NCI-H69 (cell line): ENCODE measurements around the gene HSD17B2.
"Not testable (repeated sequence)": the region's sequence is repeated elsewhere in the genome, so short reads cannot be mapped to it uniquely, and the experiment has no call there.

ENCODE experiments used
- DNase-seq: peaks from one replicate; lab custom pipeline; 2025; lab: John Stamatoyannopoulos, UW

The HSD17B2 gene

GRCh38 chr16:82034981-82035612 is at the start of gene HSD17B2:
Gene HSD17B2 (plus strand): TSS chr16:82035253. CDS start chr16:82035425, 172 bp downstream.
- DNase-seq: peak; percentile 61

GRCh38 chr16:81987121-81987520 is 47.9 kb upstream of the HSD17B2 start:
- peak; percentile 16 for DNase-seq

GRCh38 chr16:81987706-81988105 is 47.3 kb upstream of the HSD17B2 start:
- DNase-seq: no peak

GRCh38 chr16:81992859-81993258 is 42.2 kb upstream of the HSD17B2 start:
- no peak for DNase-seq

GRCh38 chr16:81994485-81994884 is 40.6 kb upstream of the HSD17B2 start:
- DNase-seq: peak; percentile 5

- no peak for DNase-seq
These were observed 39.4 kb upstream of the HSD17B2 start for GRCh38 chr16:81995651-81996050.

- DNase-seq: peak; percentile 2
These were observed 38.2 kb upstream of the HSD17B2 start for GRCh38 chr16:81996664-81997509.

GRCh38 chr16:81997738-81998137 is 37.3 kb upstream of the HSD17B2 start:
- no peak for DNase-seq

GRCh38 chr16:82002831-82003230 is 32.2 kb upstream of the HSD17B2 start:
- no peak for DNase-seq

GRCh38 chr16:82004601-82005000 is 30.5 kb upstream of the HSD17B2 start:
- DNase-seq: no peak

GRCh38 chr16:82005027-82005830 is 29.8 kb upstream of the HSD17B2 start:
- peak; percentile 4 for DNase-seq

- DNase-seq: no peak
These were observed 29.0 kb upstream of the HSD17B2 start for GRCh38 chr16:82006036-82006435.

GRCh38 chr16:82007189-82007588 is 27.9 kb upstream of the HSD17B2 start:
- no peak for DNase-seq

GRCh38 chr16:82008957-82009592 is 26.0 kb upstream of the HSD17B2 start:
- no peak for DNase-seq

- DNase-seq: not testable (repeated sequence)
These were observed 25.3 kb upstream of the HSD17B2 start for GRCh38 chr16:82009789-82010188.

- DNase-seq: no peak
These were observed 24.4 kb upstream of the HSD17B2 start for GRCh38 chr16:82010649-82011048.

GRCh38 chr16:82011199-82011641 is 23.8 kb upstream of the HSD17B2 start, which contains the start of gene SDR42E1:
Gene SDR42E1 (minus strand): TSS chr16:82011470. CDS start chr16:82000858, 10,612 bp downstream.
- DNase-seq: peak; percentile 90

GRCh38 chr16:82013139-82013538 is 21.9 kb upstream of the HSD17B2 start:
- DNase-seq: no peak

GRCh38 chr16:82016263-82016662 is 18.8 kb upstream of the HSD17B2 start:
- peak; percentile 53 for DNase-seq

GRCh38 chr16:82016964-82017363 is 18.1 kb upstream of the HSD17B2 start:
- no peak for DNase-seq

- DNase-seq: peak; percentile 8
These were observed 17.0 kb upstream of the HSD17B2 start for GRCh38 chr16:82017911-82018568.
